HG03280 (cell line): ENCODE measurements around the gene NTHL1.

Experiments
- ATAC-seq: cut with Tn5 transposase; IDR thresholded peaks from one replicate; pipeline ENCODE4 v1.9.1; 2021; ENCODE audit warnings: mild to moderate bottlenecking, moderate library complexity; ENCODE audit not compliant: unreplicated experiment

The NTHL1 gene

GRCh38 chr16:2047330-2048115, at the start of gene NTHL1, which contains the start of gene TSC2:
Gene NTHL1 (minus strand): TSS chr16:2047834. CDS start chr16:2047823, 11 bp downstream.
Gene TSC2 (plus strand): TSS chr16:2047985. CDS start chr16:2048616, 631 bp downstream.
- ATAC-seq = peak; percentile 95

- ATAC-seq = no peak
These were observed 49.4 kb upstream of the NTHL1 start for GRCh38 chr16:2096853-2097595.

GRCh38 chr16:2095918-2096582, 48.4 kb upstream of the NTHL1 start:
- no peak for ATAC-seq

GRCh38 chr16:2095315-2095853, 47.8 kb upstream of the NTHL1 start:
- ATAC-seq = no peak

- ATAC-seq = no peak
These were observed 46.2 kb upstream of the NTHL1 start for GRCh38 chr16:2093793-2094192.

- ATAC-seq = no peak
These were observed 45.2 kb upstream of the NTHL1 start for GRCh38 chr16:2092866-2093265.

- no peak for ATAC-seq
These were observed 44.6 kb upstream of the NTHL1 start for GRCh38 chr16:2092256-2092620.

GRCh38 chr16:2091547-2092255, 44.1 kb upstream of the NTHL1 start:
- ATAC-seq = no peak

- no peak for ATAC-seq
These were observed 43.3 kb upstream of the NTHL1 start for GRCh38 chr16:2090777-2091546.

GRCh38 chr16:2090481-2090776, 42.8 kb upstream of the NTHL1 start:
- ATAC-seq = no peak

- ATAC-seq = no peak
These were observed 42.3 kb upstream of the NTHL1 start for GRCh38 chr16:2089706-2090480.

- ATAC-seq = no peak
These were observed 41.2 kb upstream of the NTHL1 start for GRCh38 chr16:2088759-2089358.

- no peak for ATAC-seq
These were observed 40.4 kb upstream of the NTHL1 start for GRCh38 chr16:2087748-2088631.

- ATAC-seq = no peak
These were observed 39.4 kb upstream of the NTHL1 start for GRCh38 chr16:2086812-2087747.

- no peak for ATAC-seq
These were observed 38.6 kb upstream of the NTHL1 start for GRCh38 chr16:2086106-2086742.

- ATAC-seq = no peak
These were observed 38.0 kb upstream of the NTHL1 start for GRCh38 chr16:2085669-2086068.
